H9 (cell line): ENCODE results near the gene SPRR4. TPM values are rescaled to one million over a fixed set of nuclear protein-coding genes. Genes with fewer than 3 reads are reported as not detected.
A peak's percentile ranks its signal among the peaks of the same experiment; 100 is the strongest.

Source experiments
- DNase-seq: peaks from one replicate; pipeline ENCODE4 v3.0.0-alpha.2; 2017
- H2AFZ ChIP-seq: one replicate; pipeline ENCODE4 v1.6.1; 2013; ENCODE audit warnings: mild to moderate bottlenecking, low read length, control low read depth, moderate library complexity
- H2AK5ac ChIP-seq: 2 replicates; pipeline ENCODE4 v1.6.1; 2013; ENCODE audit warnings: low read length, control low read depth, mixed read lengths; ENCODE audit not compliant: insufficient read length
- H2BK120ac ChIP-seq: one replicate; pipeline ENCODE4 v1.6.1; 2013; ENCODE audit warnings: low read depth, mild to moderate bottlenecking, low read length, control low read depth, inconsistent platforms; ENCODE audit not compliant: poor library complexity, severe bottlenecking
- H2BK12ac ChIP-seq: 2 replicates; pipeline ENCODE4 v1.6.1; 2013; ENCODE audit warnings: low read length, control low read depth, mixed read lengths, low read depth; ENCODE audit not compliant: insufficient read length
- H2BK15ac ChIP-seq: 2 replicates; pipeline ENCODE4 v1.6.1; 2013; ENCODE audit warnings: low read depth, low read length, control low read depth
- H2BK20ac ChIP-seq: one replicate; pipeline ENCODE4 v1.6.1; 2013; ENCODE audit warnings: low read depth, mild to moderate bottlenecking, low read length, control low read depth, inconsistent platforms; ENCODE audit not compliant: poor library complexity, severe bottlenecking
- H2BK5ac ChIP-seq: 2 replicates; pipeline ENCODE4 v1.6.1; 2013; ENCODE audit warnings: low read length, control low read depth, mixed read lengths; ENCODE audit not compliant: insufficient read length
- H3K14ac ChIP-seq: 2 replicates; pipeline ENCODE4 v1.6.1; 2013; ENCODE audit warnings: low read length, control low read depth; ENCODE audit not compliant: insufficient read depth
- H3K18ac ChIP-seq: 2 replicates; pipeline ENCODE4 v1.6.1; 2013; ENCODE audit warnings: low read depth, mild to moderate bottlenecking, mixed read lengths, low read length, control low read depth; ENCODE audit not compliant: insufficient read length
- H3K23ac ChIP-seq: 2 replicates; pipeline ENCODE4 v1.6.1; 2013; ENCODE audit warnings: low read length, control low read depth, mixed read lengths, low read depth; ENCODE audit not compliant: insufficient read length
- H3K23me2 ChIP-seq: 2 replicates; pipeline ENCODE4 v1.6.1; 2013; ENCODE audit warnings: low read depth, mild to moderate bottlenecking, mixed read lengths, low read length, control low read depth; ENCODE audit not compliant: insufficient read length, poor library complexity, severe bottlenecking
- H3K27ac ChIP-seq: 2 replicates; pipeline ENCODE4 v1.5.1; 2013; ENCODE audit warnings: low read length, control low read depth, mixed read lengths, low read depth; ENCODE audit not compliant: insufficient read length
- H3K27me3 ChIP-seq: 2 replicates; pipeline ENCODE4 v1.6.1; 2013; ENCODE audit warnings: low read length, control low read depth, inconsistent platforms; ENCODE audit not compliant: insufficient read depth
- H3K4ac ChIP-seq: 2 replicates; pipeline ENCODE4 v1.6.1; 2013; ENCODE audit warnings: low read depth, mild to moderate bottlenecking, control low read depth, inconsistent platforms, low read length, moderate library complexity
- H3K4me1 ChIP-seq: 2 replicates; pipeline ENCODE4 v1.6.1; 2013; ENCODE audit warnings: low read length, control low read depth, inconsistent platforms; ENCODE audit not compliant: insufficient read depth
- H3K4me2 ChIP-seq: 2 replicates; pipeline ENCODE4 v1.6.1; 2013; ENCODE audit warnings: low read length, control low read depth, mixed read lengths; ENCODE audit not compliant: insufficient read length, insufficient read depth
- H3K56ac ChIP-seq: 2 replicates; pipeline ENCODE4 v1.6.1; 2013; ENCODE audit warnings: low read depth, mild to moderate bottlenecking, mixed read lengths, low read length, control low read depth; ENCODE audit not compliant: insufficient read length
- H3K79me1 ChIP-seq: 2 replicates; pipeline ENCODE4 v1.6.1; 2013; ENCODE audit warnings: low read depth, mild to moderate bottlenecking, moderate library complexity, low read length, control low read depth, inconsistent platforms; ENCODE audit not compliant: insufficient read depth, poor library complexity, severe bottlenecking
- H3K79me2 ChIP-seq: 2 replicates; pipeline ENCODE4 v1.6.1; 2013; ENCODE audit warnings: low read length, control low read depth, inconsistent platforms; ENCODE audit not compliant: insufficient read depth
- H3K9ac ChIP-seq: 2 replicates; pipeline ENCODE4 v1.6.1; 2013; ENCODE audit warnings: low read length, control low read depth, mixed read lengths; ENCODE audit not compliant: insufficient read length; ENCODE audit errors: extremely low read depth
- H3K9me3 ChIP-seq: one replicate; pipeline ENCODE4 v1.6.1; 2013; ENCODE audit warnings: low read depth, low read length, inconsistent platforms; ENCODE audit not compliant: control insufficient read depth
- H3T11ph ChIP-seq: one replicate; pipeline ENCODE4 v1.6.1; 2013; ENCODE audit warnings: mild to moderate bottlenecking, low read length, control low read depth, inconsistent platforms
- H4K20me1 ChIP-seq: one replicate; pipeline ENCODE4 v1.6.1; 2013; ENCODE audit not compliant: control insufficient read depth, insufficient read length, insufficient read depth
- H4K5ac ChIP-seq: 2 replicates; pipeline ENCODE4 v1.6.1; 2013; ENCODE audit warnings: low read depth, mild to moderate bottlenecking, mixed read lengths, low read length, control low read depth; ENCODE audit not compliant: insufficient read length
- H4K8ac ChIP-seq: replicated peaks from 2 replicates; pipeline ENCODE4 v1.6.1; 2013; ENCODE audit warnings: low read length, control low read depth, mixed read lengths, low read depth; ENCODE audit not compliant: insufficient read length
- H4K91ac ChIP-seq: 2 replicates; pipeline ENCODE4 v1.6.1; 2013; ENCODE audit warnings: low read depth, mild to moderate bottlenecking, moderate library complexity, mixed read lengths, low read length, control low read depth; ENCODE audit not compliant: insufficient read length
- H3K27ac Mint-ChIP-seq, 3 experiments: 2 replicates in 2 of 3; 3 replicates in 1 of 3; pipeline ENCODE4 v1.8.0; 2020 to 2021; ENCODE audit warnings: mixed read lengths in 3 of 3, mild to moderate bottlenecking in 1 of 3, moderate library complexity in 1 of 3
- H3K27me3 Mint-ChIP-seq: 2 replicates; pipeline ENCODE4 v1.8.0; 2021; ENCODE audit warnings: low read depth, mild to moderate bottlenecking, moderate library complexity, mixed read lengths
- H3K36me3 Mint-ChIP-seq, 3 experiments: 2 replicates in 2 of 3; 3 replicates in 1 of 3; pipeline ENCODE4 v1.8.0; 2020 to 2021; ENCODE audit warnings: low read depth in 3 of 3, mixed read lengths in 3 of 3; ENCODE audit not compliant: insufficient read depth in 1 of 3
- H3K4me1 Mint-ChIP-seq, 2 experiments: 2 replicates each; pipeline ENCODE4 v1.8.0; 2020; ENCODE audit warnings: mixed read lengths in 2 of 2
- H3K4me3 Mint-ChIP-seq, 2 experiments: 2 replicates in 1 of 2; 3 replicates in 1 of 2; pipeline ENCODE4 v1.8.0; 2020 to 2021; ENCODE audit warnings: mild to moderate bottlenecking in 2 of 2, mixed read lengths in 2 of 2, moderate library complexity in 1 of 2
- H3K9me3 Mint-ChIP-seq, 2 experiments: 2 replicates in 1 of 2; 3 replicates in 1 of 2; pipeline ENCODE4 v1.8.0; 2020; ENCODE audit warnings: mild to moderate bottlenecking in 2 of 2, mixed read lengths in 2 of 2, moderate library complexity in 1 of 2
- CTCF ChIP-seq: fragments of 200-600 bp; sonication (generic); conservative IDR thresholded peaks from 3 replicates; pipeline ENCODE4 v1.8.0; 2021; ENCODE audit warnings: antibody characterized with exemption, mild to moderate bottlenecking
- total RNA-seq: library from RNA; stranded (reverse); gene quantifications from 2 replicates; pipeline ENCODE4 v1.2.1, GENCODE V29; 2021

Gene SPRR4
- total RNA-seq, 1 experiment from 2014 or later: not detected

DNA sequence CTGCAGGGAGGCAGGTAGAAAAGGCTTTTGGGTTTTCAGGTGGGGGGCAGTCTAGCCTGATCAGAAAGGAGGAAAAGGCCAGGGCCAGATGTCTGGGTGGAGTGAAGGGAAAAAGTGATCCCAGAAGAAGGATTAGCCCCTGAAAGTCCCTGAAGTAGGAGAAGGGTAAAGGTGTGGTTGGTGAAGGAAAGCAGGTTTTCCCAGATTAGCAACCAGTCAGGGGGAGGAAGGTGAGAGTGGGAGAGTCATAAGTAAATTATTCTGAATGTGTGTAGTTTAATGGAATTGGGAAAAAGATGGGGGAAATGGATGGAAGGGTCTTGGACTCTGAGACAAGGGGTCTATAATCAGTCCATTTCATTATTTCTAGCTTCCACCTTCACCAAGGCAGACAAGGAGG is 12.8 kb downstream of the SPRR4 start:
- no peak overlapping the region for H3K23ac ChIP-seq
- H2AK5ac ChIP-seq: no peak overlapping the region
- H3K27me3 ChIP-seq: no peaks in the 10 kb centered on the region
- Mint-ChIP-seq H3K4me1 (no peaks in the 10 kb centered on the region), H3K4me3 (no peak overlapping the region), H3K27ac (peak overlapping the region in 1 of 3 experiments; percentile 27; a peak in 1 of 7 replicates), H3K9me3 (peaks cover 0 to 11% of the 10 kb centered on the region in 2 experiments; a peak in 3 of 5 replicates), H3K27me3 (peaks cover 35% of the 10 kb centered on the region), H3K36me3 (no peaks in the 10 kb centered on the region)
- H2BK15ac ChIP-seq: no peak overlapping the region
- no peak overlapping the region for H4K8ac ChIP-seq
- H2AFZ ChIP-seq: no peak overlapping the region
- no peak for DNase-seq
- no peaks in the 10 kb centered on the region for H3K79me1 ChIP-seq
- H3K79me2 ChIP-seq: no peaks in the 10 kb centered on the region
- H2BK120ac ChIP-seq: no peak overlapping the region
- H2BK12ac ChIP-seq: no peak overlapping the region
- H3K9ac ChIP-seq: no peak overlapping the region
- H2BK5ac ChIP-seq: no peak overlapping the region
- no peak overlapping the region for H4K5ac ChIP-seq
- no peaks in the 10 kb centered on the region for H4K20me1 ChIP-seq
- H3K4me2 ChIP-seq: no peak overlapping the region
- H3K23me2 ChIP-seq: no peaks in the 10 kb centered on the region
- TF ChIP-seq CTCF: no peak
- no peak overlapping the region for H3K56ac ChIP-seq
- no peak overlapping the region for H3K18ac ChIP-seq
- no peaks in the 10 kb centered on the region for H3K9me3 ChIP-seq
- no peak overlapping the region for H3T11ph ChIP-seq
- no peak overlapping the region for H3K27ac ChIP-seq
- no peak overlapping the region for H3K4ac ChIP-seq
- no peak overlapping the region for H4K91ac ChIP-seq
- no peaks in the 10 kb centered on the region for H3K4me1 ChIP-seq
- H3K14ac ChIP-seq: no peak overlapping the region
- H2BK20ac ChIP-seq: no peak overlapping the region
